ENCODE measurements around the gene TGDS.

- TF ChIP-seq EZH2phosphoT487 (IDR thresholded peaks at IDR 0.05; ENCODE audit: low read length): no peak
- TF ChIP-seq CTCF (IDR thresholded peaks at IDR 0.05; ENCODE audit: low read length): no peak
- no peak for TF ChIP-seq EZH2 (optimal IDR thresholded peaks at IDR 0.05; ENCODE audit: low read depth, low read length)
These were observed 27.4 kb upstream of the TGDS start for GRCh38 chr13:94623316-94623715.

All from MM.1S (cell line).